Measurements from ENCODE around the gene GPR15LG.
"Not testable (repeated sequence)": the region's sequence is repeated elsewhere in the genome, so short reads cannot be mapped to it uniquely, and the experiment has no call there.

GPR15LG gene

GRCh38 chr10:84166620-84167288, 6.8 kb upstream of the GPR15LG start:
- no peak for DNase-seq

- not testable (repeated sequence) for DNase-seq
These were observed 6.3 kb upstream of the GPR15LG start for GRCh38 chr10:84167289-84167653.

GRCh38 chr10:84168382-84168781, 5.2 kb upstream of the GPR15LG start:
- DNase-seq = not testable (repeated sequence)

- DNase-seq = not testable (repeated sequence)
These were observed 2.4 kb upstream of the GPR15LG start for GRCh38 chr10:84171237-84171636.

- DNase-seq = not testable (repeated sequence)
These were observed 1.7 kb upstream of the GPR15LG start for GRCh38 chr10:84171700-84172466.

- DNase-seq = no peak
These were observed 889 bp upstream of the GPR15LG start for GRCh38 chr10:84172467-84173356.

GRCh38 chr10:84175436-84175835, 1.8 kb downstream of the GPR15LG start:
- no peak for DNase-seq

- no peak for DNase-seq
These were observed 2.8 kb downstream of the GPR15LG start for GRCh38 chr10:84176351-84176750.

GRCh38 chr10:84176836-84177474, 3.4 kb downstream of the GPR15LG start:
- no peak for DNase-seq

GRCh38 chr10:84177541-84178141, 4.0 kb downstream of the GPR15LG start:
- no peak for DNase-seq

- DNase-seq = no peak
These were observed 4.6 kb downstream of the GPR15LG start for GRCh38 chr10:84178160-84178609.

- DNase-seq = peak; percentile 62
These were observed 5.6 kb downstream of the GPR15LG start for GRCh38 chr10:84179059-84179710.

- not testable (repeated sequence) for DNase-seq
These were observed 6.8 kb downstream of the GPR15LG start for GRCh38 chr10:84180386-84180785.

GRCh38 chr10:84181631-84182030, 8.0 kb downstream of the GPR15LG start:
- DNase-seq = no peak

- DNase-seq = no peak
These were observed 10.9 kb downstream of the GPR15LG start for GRCh38 chr10:84184517-84184916.

GRCh38 chr10:84185526-84186175, 12.1 kb downstream of the GPR15LG start:
- DNase-seq = no peak

- no peak for DNase-seq
These were observed 15.2 kb downstream of the GPR15LG start for GRCh38 chr10:84188815-84189214.

- no peak for DNase-seq
These were observed 17.0 kb downstream of the GPR15LG start for GRCh38 chr10:84190621-84191020.

- no peak for DNase-seq
These were observed 17.5 kb downstream of the GPR15LG start for GRCh38 chr10:84191106-84191505.

GRCh38 chr10:84193327-84193726, 19.7 kb downstream of the GPR15LG start:
- no peak for DNase-seq

GRCh38 chr10:84193846-84194423, 20.3 kb downstream of the GPR15LG start:
- DNase-seq = no peak

Data from NCI-H2029 (cell line).